PC-3 (cell line): ENCODE measurements around the gene RAD21L1. TPM values are rescaled to one million over a fixed set of nuclear protein-coding genes. Genes with fewer than 3 reads are reported as not detected.

Source experiments
- ATAC-seq: fragments of 200-7000 bp; cut with Tn5 transposase; 2 replicates; pipeline ENCODE4 v1.9.1; 2020; ENCODE audit warnings: mild to moderate bottlenecking, moderate library complexity
- BruUV-seq: library from RNA; stranded (reverse); fragments of 400-500 nt; replicated peaks from 2 replicates; lab custom pipeline; 2021; lab: Mats Ljungman, UMichigan
- CTCF ChIA-PET: fragments of 300-600 bp; sonication (Branson Sonifier 250); formaldehyde crosslinking; loops from one replicate; lab custom pipeline; 2022; ENCODE audit warnings: antibody characterized with exemption; lab: Charles Lee
- POLR2A ChIA-PET: fragments of 300-600 bp; sonication (Branson Sonifier 250); formaldehyde crosslinking; loops from one replicate; lab custom pipeline; 2022; ENCODE audit warnings: antibody characterized with exemption; ENCODE audit not compliant: unreplicated experiment; lab: Charles Lee
- DNase-seq: peaks from one replicate; pipeline ENCODE4 v3.0.0-alpha.2; 2015
- H2AFZ ChIP-seq: fragments of 300-600 bp; sonication (generic); 2 replicates; pipeline ENCODE4 v1.6.0; 2016; ENCODE audit warnings: antibody characterized with exemption, low read length
- H3F3A ChIP-seq: fragments of 300-600 bp; sonication (generic); one replicate; pipeline ENCODE4 v1.6.0; 2017; ENCODE audit warnings: antibody characterized with exemption, low read length, control low read depth, mild to moderate bottlenecking; ENCODE audit not compliant: unreplicated experiment
- H3K27ac ChIP-seq: fragments of 300-600 bp; sonication (generic); 2 replicates; pipeline ENCODE4 v1.5.1; 2016; ENCODE audit warnings: mild to moderate bottlenecking, low read length
- H3K27me3 ChIP-seq: fragments of 300-600 bp; sonication (generic); 2 replicates; pipeline ENCODE4 v1.6.1; 2016; ENCODE audit warnings: low read length, mixed read lengths
- H3K36me3 ChIP-seq: fragments of 300-600 bp; sonication (generic); 2 replicates; pipeline ENCODE4 v1.6.1; 2016; ENCODE audit warnings: low read depth, mixed run types, low read length, mixed read lengths
- H3K4me1 ChIP-seq: fragments of 300-600 bp; sonication (generic); 2 replicates; pipeline ENCODE4 v1.5.1; 2016; ENCODE audit warnings: low read length; ENCODE audit not compliant: insufficient read depth
- H3K4me2 ChIP-seq: fragments of 300-600 bp; sonication (generic); 2 replicates; pipeline ENCODE4 v1.6.0; 2016; ENCODE audit warnings: low read length
- H3K4me3 ChIP-seq: fragments of 300-600 bp; sonication (generic); 2 replicates; pipeline ENCODE4 v1.5.1; 2016; ENCODE audit warnings: mild to moderate bottlenecking, low read length, mixed read lengths
- H3K79me2 ChIP-seq: fragments of 300-600 bp; sonication (generic); 2 replicates; pipeline ENCODE4 v1.6.1; 2017; ENCODE audit warnings: low read length, mixed read lengths
- H3K9ac ChIP-seq: fragments of 300-600 bp; sonication (generic); 2 replicates; pipeline ENCODE4 v1.6.0; 2016; ENCODE audit warnings: mild to moderate bottlenecking, low read length
- H3K9me2 ChIP-seq: fragments of 300-600 bp; sonication (generic); replicated peaks from 2 replicates; pipeline ENCODE4 v1.6.1; 2016; ENCODE audit warnings: mixed run types, low read length, mixed read lengths
- H3K9me3 ChIP-seq: fragments of 300-600 bp; sonication (generic); 2 replicates; pipeline ENCODE4 v1.6.1; 2016; ENCODE audit warnings: low read length, mixed read lengths
- H4K20me1 ChIP-seq: fragments of 300-600 bp; sonication (generic); 2 replicates; pipeline ENCODE4 v1.6.1; 2016; ENCODE audit warnings: low read length, mixed read lengths
- CTCF ChIP-seq: fragments of 300-600 bp; sonication (generic); conservative IDR thresholded peaks from 2 replicates; pipeline ENCODE4 v1.5.1; 2017; ENCODE audit warnings: antibody characterized with exemption, low read depth, mild to moderate bottlenecking, low read length
- EZH2 ChIP-seq: fragments of 300-600 bp; sonication (generic); IDR thresholded peaks from one replicate; pipeline ENCODE4 v1.6.1; 2017; ENCODE audit warnings: antibody characterized with exemption, mild to moderate bottlenecking, low read length; ENCODE audit not compliant: unreplicated experiment
- EZH2phosphoT487 ChIP-seq: fragments of 300-600 bp; sonication (generic); IDR thresholded peaks from 2 replicates; pipeline ENCODE4 v1.6.1; 2018; ENCODE audit warnings: mild to moderate bottlenecking, antibody characterized with exemption, low read length, borderline replicate concordance
- intact Hi-C: fragments of 100-400 bp; cut with micrococcal nuclease; formaldehyde crosslinking; loops from 2 replicates; pipeline ENCODE4 v1.9.0; 2023
- total RNA-seq: library from RNA; depleted of rRNA; stranded (reverse); fragments of >200 nt; gene quantifications from 2 replicates; pipeline ENCODE4 v1.2.3, GENCODE V29; 2014

The RAD21L1 gene
- total RNA-seq, 1 experiment from 2014 or later, result 0.11 TPM

- no peak overlapping the region for H2AFZ ChIP-seq
- no peaks in the 10 kb centered on the region for H3K9me2 ChIP-seq
- H3K79me2 ChIP-seq, result no peaks in the 10 kb centered on the region
- H3K27me3 ChIP-seq, result no peaks in the 10 kb centered on the region
- H3K27ac ChIP-seq, result no peak overlapping the region
- no peaks in the 10 kb centered on the region for H3K36me3 ChIP-seq
- BruUV-seq, result no TSS peak
- TF ChIP-seq CTCF (no peak), EZH2 (no peak), EZH2phosphoT487 (no peak)
- H3F3A ChIP-seq, result no peaks in the 10 kb centered on the region
- ChIA-PET CTCF (no interaction called here), POLR2A (no interaction called here)
- no peak overlapping the region for H3K4me2 ChIP-seq
- no peak overlapping the region for H3K4me3 ChIP-seq
- intact Hi-C loops, result no loop called here
- ATAC-seq, result no peak
- H3K9ac ChIP-seq, result no peak overlapping the region
- H3K9me3 ChIP-seq, result no peaks in the 10 kb centered on the region
- no peak for DNase-seq
- H3K4me1 ChIP-seq, result no peaks in the 10 kb centered on the region
- H4K20me1 ChIP-seq, result no peaks in the 10 kb centered on the region
These were observed 68.0 kb downstream of the RAD21L1 start for GRCh38 chr20:1293641-1294379.

GRCh38 chr20:1294497-1294896, 68.7 kb downstream of the RAD21L1 start:
- H3K9me3 ChIP-seq, result no peaks in the 10 kb centered on the region
- no peaks in the 10 kb centered on the region for H3K79me2 ChIP-seq
- 0 out of 2 replicates have a peak, but pooled peaks cover 4% of the 10 kb centered on the region for H3K36me3 ChIP-seq
- H3K9ac ChIP-seq, result no peak overlapping the region
- H2AFZ ChIP-seq, result no peak overlapping the region
- H3K4me1 ChIP-seq, result no peaks in the 10 kb centered on the region
- H4K20me1 ChIP-seq, result no peaks in the 10 kb centered on the region
- H3K9me2 ChIP-seq, result no peaks in the 10 kb centered on the region
- BruUV-seq, result no TSS peak
- H3K4me2 ChIP-seq, result no peak overlapping the region
- DNase-seq (no peak), ATAC-seq (no peak)
- intact Hi-C loops, result no loop called here
- CTCF ChIA-PET, result no interaction called here
- no peaks in the 10 kb centered on the region for H3F3A ChIP-seq
- no peaks in the 10 kb centered on the region for H3K27me3 ChIP-seq
- no peak overlapping the region for H3K27ac ChIP-seq
- POLR2A ChIA-PET, result no interaction called here
- H3K4me3 ChIP-seq, result no peak overlapping the region
- no peak for TF ChIP-seq EZH2
- TF ChIP-seq EZH2phosphoT487, result no peak
- no peak for TF ChIP-seq CTCF

DNA sequence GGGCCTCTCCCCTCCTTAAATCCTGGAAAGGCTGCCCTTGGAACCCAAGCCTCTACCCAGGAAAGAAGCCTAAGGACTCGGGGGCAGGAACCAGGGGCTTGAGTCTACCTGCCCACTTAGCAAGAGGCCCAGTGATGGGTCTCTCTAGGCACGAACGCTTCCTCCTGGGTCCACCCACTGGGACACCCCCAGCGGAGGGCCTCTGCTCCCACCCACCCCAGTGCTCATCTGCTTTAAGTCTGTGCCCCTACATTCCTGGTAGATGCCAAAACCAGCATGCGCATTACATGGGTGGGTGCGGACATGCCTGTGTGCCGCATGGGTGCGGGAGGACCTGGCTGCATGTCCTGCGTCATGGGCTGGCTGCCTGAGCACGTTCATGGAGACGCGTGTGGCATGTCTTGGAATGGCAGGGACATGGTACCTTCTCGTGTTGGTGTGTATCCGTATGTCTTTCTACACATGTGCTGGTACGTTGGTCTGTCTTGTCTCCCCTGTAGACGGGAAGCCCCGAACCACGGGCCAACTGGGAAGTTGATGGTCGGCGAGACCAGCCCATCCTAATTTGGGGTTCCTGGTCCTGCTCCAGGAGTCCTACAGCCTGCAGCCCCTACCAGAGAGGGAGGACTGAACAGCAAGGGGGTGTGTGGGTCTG, 69.6 kb downstream of the RAD21L1 start:
- Histone ChIP-seq H3K27ac (no peak overlapping the region), H3K9ac (no peak overlapping the region), H3K9me3 (no peaks in the 10 kb centered on the region), H3K4me3 (no peak overlapping the region), H3K4me1 (peaks cover 3% of the 10 kb centered on the region), H3K36me3 (0 out of 2 replicates have a peak, but pooled peaks cover 4% of the 10 kb centered on the region), H3F3A (no peaks in the 10 kb centered on the region), H3K9me2 (no peaks in the 10 kb centered on the region), H3K4me2 (no peak overlapping the region), H2AFZ (no peak overlapping the region), H3K27me3 (no peaks in the 10 kb centered on the region), H4K20me1 (no peaks in the 10 kb centered on the region), H3K79me2 (no peaks in the 10 kb centered on the region)
- DNase-seq (no peak), ATAC-seq (no peak)
- TF ChIP-seq EZH2, result no peak
- no peak for TF ChIP-seq EZH2phosphoT487
- no peak for TF ChIP-seq CTCF
- ChIA-PET POLR2A (no interaction called here), CTCF (no interaction called here)
- intact Hi-C loops, result no loop called here
- BruUV-seq, result no TSS peak
